HG03378 (cell line): ENCODE data around the gene U2AF2.

Experiments used
- ATAC-seq: cut with Tn5 transposase; IDR thresholded peaks from one replicate; pipeline ENCODE4 v1.9.1; 2021; ENCODE audit warnings: mild to moderate bottlenecking, moderate library complexity; ENCODE audit not compliant: unreplicated experiment

Gene U2AF2

GRCh38 chr19:55654868-55655647 lies at the start of gene U2AF2:
Gene U2AF2 (plus strand): TSS chr19:55655035. CDS start chr19:55655105, 70 bp downstream.
- peak; percentile 27 for ATAC-seq

DNA sequence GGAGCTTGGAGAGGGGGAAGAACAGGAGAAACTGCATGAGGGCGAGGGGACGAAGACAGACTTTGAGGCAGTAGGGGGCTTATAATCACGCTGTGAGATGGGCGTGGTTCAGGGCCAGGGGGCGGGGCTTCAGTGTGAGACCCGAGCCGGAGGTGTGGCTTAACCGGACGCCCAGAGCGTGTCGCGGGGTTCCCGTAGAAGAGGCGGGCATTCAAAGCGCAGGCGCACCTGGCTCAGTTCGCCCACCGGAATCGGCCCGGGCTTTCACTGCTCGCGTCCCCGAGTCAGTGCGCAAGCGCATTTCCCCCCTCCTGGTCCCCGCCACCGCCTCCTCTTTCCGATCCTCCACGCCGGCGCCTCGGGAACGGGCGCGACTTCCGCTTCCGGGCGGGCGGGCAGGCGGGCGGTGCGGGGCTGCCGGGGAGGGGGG lies 49.6 kb upstream of the U2AF2 start:
- ATAC-seq: peak; percentile 43

GRCh38 chr19:55605637-55606470 lies 49.0 kb upstream of the U2AF2 start, which contains the start of gene ZNF865:
Gene ZNF865 (plus strand): TSS chr19:55605647. CDS start chr19:55613619, 7,972 bp downstream.
- ATAC-seq: no peak

- ATAC-seq: no peak
These were observed 48.4 kb upstream of the U2AF2 start for GRCh38 chr19:55606471-55606787.

DNA sequence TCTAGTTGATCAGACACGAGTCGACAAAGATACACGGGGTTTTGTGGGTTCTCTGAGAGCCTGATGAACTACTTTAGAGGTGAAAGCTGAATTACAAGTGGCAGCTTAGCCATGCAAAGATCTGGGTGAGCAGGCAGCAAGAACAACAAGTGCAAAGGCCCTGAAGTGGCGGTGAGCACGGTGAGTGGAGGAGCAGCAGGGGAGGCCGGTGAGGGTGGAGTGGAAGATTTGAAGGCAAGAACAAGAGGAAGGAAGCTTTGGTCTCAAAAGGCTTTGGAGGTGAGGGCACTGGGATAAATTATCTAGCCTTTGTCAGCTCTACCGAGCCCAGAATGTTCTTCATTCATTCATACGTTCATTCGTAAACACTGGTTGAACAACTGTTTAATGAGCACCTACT lies 48.0 kb upstream of the U2AF2 start:
- no peak for ATAC-seq

GRCh38 chr19:55609326-55609725 lies 45.5 kb upstream of the U2AF2 start:
- no peak for ATAC-seq

DNA sequence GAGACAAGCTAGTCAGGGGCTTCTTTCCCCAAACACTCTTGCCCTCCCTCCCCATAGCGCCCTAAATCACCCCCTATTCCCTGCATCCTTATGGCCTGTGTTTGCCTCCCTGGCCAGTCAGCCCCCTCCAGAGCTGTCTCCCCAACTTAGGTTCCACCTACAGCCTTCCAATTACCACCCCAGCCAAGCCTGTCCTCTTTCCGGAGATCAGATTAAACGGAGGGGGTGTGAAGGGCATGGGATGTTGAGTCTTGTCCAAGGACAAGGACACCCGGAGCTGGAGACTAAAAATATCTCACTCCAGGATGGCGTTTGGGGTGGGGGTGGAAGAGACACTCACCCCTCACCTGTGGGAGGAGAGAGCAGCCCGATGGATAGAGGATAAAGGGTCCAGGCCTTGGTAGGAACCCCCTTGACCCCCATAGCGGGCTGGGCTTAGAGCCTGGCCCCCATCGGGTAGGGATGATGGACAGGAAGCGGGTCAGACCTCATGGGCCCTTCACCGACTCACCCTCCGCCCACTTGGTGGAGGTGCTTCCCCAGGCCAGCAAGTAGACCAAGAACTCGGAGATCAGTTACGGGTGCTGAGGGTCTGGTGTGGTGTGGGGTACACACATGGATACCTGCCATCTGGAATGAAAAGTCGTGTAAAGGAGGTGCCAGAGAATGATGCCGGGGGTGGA lies 43.4 kb upstream of the U2AF2 start:
- no peak for ATAC-seq

DNA sequence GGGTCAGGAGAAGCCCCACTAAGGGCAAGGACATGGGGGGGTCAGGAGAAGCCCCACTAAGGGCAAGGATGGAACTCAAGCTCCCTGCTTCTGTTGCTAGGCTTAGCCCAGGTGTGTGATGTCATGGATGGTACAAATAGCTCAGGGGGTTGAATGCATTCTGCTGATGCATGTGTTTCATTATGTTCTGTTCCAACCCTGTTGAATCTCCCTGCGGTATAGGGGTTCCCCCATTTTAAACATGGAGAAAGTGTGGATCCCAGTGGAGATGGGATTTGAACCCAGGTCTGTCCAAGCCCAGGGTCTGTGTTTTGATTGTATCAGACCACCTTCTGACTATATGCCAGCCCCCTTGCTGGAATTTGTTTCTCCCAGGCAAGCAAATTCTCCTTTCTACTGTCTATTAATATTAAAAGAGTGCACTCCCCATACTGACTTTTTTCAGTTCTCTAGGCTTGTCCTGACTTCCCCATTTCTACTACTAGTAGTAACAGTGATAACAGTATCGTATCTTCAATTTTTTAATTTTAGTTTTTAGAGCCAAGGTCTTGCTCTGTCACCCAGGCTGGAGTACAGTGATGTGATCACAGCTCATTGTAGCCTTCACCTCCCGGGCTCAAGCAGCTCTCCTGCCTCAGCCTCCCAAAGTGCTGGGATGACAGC lies 42.7 kb upstream of the U2AF2 start:
- ATAC-seq: no peak

- ATAC-seq: no peak
These were observed 41.4 kb upstream of the U2AF2 start for GRCh38 chr19:55613396-55613795.

DNA sequence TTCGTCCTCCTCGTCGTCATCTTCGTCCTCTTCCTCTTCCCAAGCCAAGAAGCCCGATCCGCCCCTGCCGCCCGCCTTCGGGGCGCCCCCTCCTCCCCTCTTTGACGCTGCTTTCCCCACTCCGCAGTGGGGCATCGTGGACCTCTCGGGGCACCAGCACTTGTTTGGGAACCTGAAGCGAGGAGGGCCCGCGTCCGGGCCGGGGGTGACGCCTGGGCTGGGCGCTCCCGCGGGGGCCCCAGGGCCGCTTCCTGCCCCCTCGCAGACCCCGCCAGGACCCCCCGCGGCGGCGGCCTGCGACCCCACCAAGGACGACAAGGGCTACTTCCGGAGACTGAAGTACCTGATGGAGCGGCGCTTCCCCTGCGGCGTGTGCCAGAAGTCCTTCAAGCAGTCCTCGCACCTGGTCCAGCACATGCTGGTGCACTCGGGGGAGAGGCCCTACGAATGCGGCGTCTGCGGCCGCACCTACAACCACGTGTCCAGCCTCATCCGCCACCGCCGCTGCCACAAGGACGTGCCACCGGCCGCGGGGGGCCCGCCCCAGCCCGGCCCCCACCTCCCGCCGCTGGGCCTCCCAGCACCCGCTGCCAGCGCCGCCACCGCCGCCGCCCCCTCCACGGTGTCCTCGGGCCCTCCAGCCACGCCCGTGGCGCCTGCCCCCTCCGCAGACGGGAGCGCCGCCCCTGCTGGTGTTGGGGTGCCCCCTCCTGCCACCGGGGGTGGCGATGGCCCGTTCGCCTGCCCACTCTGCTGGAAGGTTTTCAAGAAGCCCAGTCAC lies 40.7 kb upstream of the U2AF2 start:
- ATAC-seq: no peak

- ATAC-seq: no peak
These were observed 39.9 kb upstream of the U2AF2 start for GRCh38 chr19:55614711-55615542.

DNA sequence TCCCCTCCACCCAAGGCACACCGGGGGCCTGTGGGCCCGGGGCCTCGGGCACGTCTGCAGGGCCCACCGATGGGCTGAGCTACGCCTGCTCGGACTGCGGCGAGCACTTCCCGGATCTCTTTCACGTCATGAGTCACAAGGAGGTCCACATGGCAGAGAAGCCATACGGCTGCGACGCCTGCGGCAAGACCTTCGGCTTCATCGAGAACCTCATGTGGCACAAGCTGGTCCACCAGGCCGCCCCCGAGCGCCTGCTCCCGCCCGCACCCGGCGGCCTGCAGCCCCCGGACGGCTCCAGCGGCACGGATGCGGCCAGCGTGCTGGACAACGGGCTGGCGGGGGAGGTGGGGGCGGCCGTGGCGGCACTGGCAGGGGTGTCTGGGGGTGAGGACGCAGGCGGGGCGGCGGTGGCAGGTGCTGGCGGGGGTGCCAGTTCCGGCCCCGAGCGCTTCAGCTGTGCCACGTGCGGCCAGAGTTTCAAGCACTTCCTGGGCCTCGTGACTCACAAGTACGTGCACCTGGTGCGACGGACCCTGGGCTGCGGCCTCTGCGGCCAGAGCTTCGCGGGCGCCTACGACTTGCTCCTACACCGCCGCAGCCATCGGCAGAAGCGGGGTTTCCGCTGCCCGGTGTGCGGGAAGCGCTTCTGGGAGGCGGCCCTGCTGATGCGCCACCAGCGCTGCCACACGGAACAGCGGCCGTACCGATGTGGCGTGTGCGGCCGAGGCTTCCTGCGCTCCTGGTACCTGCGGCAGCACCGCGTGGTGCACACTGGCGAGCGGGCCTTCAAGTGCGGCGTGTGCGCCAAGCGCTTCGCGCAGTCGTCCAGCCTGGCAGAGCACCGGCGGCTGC lies 39.1 kb upstream of the U2AF2 start:
- no peak for ATAC-seq

DNA sequence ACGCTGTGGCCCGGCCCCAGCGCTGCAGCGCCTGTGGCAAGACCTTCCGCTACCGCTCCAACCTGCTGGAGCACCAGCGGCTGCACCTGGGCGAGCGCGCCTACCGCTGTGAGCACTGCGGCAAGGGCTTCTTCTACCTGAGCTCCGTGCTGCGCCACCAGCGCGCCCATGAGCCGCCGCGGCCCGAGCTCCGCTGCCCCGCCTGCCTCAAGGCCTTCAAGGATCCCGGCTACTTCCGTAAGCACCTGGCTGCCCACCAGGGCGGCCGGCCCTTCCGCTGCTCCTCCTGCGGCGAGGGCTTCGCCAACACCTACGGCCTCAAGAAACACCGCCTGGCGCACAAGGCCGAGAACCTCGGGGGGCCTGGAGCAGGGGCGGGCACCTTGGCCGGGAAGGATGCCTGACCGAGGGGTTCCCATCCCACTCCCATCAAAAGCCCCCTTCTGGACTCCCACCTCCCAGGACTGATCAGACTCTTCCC lies 38.4 kb upstream of the U2AF2 start:
- ATAC-seq: no peak

DNA sequence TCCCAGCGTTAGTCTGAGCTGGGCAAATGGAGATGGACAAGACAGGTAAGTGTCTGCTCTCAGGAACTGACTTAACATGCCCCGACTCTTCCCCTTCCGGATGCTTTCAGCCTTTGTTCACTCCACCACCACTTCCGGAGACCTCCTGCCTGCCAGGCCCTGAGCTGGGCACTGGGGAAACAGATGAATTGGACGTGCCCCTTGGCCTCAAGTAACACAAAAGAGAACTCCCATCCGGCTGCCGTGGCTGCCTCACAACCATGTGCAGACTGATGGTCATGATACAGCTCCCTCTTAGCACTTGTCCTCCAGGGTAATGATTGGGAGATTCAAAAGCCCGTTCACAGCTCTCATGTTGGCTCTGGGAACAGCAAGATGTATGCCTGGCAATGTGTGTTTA lies 37.4 kb upstream of the U2AF2 start:
- no peak for ATAC-seq

DNA sequence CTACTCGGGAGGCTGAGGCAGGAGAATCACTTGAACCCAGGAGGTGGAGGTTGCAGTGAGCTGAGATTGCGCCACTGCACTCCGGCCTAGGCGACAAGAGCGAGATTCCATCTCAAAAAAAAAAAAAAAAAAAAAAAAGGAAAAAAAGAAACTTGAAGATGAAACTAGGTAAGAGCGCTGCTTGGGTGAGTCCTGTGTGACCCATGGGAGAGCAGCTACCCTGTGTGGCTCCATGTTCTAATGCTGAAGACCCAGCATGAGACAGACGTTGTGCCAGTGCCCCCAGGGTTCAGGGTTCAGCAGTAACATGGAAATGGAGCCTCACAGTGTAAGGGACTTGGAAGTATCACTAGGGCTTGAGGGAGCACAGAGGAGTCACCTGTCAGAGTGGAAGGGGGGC lies 36.4 kb upstream of the U2AF2 start:
- no peak for ATAC-seq

DNA sequence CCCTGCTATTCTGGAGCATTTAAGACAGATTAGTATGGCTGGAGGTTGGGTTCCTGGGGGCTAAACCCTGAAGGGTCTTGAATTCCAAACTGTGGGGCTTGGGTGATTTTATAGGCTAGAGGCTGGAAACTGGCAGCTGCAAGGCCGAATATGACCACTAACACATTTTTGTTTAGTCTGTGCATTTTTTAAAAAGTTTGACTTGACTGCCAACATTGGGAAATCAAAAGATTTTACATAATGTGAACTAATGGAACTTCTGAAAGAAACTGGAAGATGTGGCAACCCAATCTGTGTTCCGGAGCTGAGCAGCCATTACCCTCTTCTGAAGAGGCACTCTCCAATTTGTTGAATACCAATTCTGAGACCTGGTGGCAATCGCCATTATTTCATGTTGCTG lies 35.5 kb upstream of the U2AF2 start:
- no peak for ATAC-seq

DNA sequence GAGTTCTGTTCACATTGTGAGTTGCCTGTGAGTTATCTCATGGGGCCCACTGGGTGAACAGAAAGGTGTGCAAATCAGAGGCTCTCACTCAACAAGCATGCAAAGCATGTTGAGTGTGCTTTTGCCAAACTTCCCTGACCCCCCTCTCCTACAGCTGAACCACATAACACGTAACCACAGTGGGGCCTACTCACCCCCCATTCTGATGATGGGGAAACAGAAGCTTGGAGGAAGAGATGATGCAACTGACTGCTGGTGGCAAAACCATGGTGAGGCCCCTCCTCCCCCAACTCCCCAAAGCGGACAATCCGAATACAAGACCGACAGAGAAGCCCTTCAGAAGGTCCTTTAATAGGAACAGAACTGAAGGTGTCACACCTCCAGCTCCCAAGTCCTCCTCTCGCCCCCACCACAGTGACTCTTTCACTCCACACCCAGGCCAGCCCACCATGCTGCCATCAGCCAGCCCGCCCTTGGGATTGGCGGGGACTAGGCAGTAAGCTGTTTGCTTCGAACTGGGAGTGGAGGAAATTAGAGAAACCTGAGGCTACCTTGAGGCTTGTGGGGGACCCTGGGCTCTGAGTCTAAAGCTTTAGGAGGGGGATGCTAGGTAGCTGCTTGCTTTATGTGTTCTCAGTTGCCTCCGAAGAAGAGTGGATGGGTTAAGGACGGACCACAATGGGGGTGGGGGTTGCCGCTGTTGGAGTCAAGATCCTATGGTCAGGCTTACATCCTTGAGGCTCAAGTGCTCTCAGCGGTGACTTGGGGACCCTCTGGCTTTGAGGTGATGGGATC lies 34.2 kb upstream of the U2AF2 start:
- no peak for ATAC-seq
